K562 (cell line): ENCODE results near the gene PDE11A. TPM values are rescaled to one million over a fixed set of nuclear protein-coding genes. Genes with fewer than 3 reads are reported as not detected.

Experiments used
- ATAC-seq: fragments of 200-7000 bp; cut with Tn5 transposase; 3 replicates; pipeline ENCODE4 v1.9.1; 2020; ENCODE audit warnings: moderate library complexity
- BruUV-seq: library from RNA; stranded (reverse); fragments of 400-500 nt; replicated peaks from 2 replicates; lab custom pipeline; 2021; lab: Mats Ljungman, UMichigan
- CTCF ChIA-PET: fragments of 300-600 bp; formaldehyde crosslinking; extraction: SDS; loops from one replicate; lab custom pipeline; 2021; ENCODE audit warnings: low intra/inter-chr PET ratio; lab: Yijun Ruan, JAX
- POLR2A ChIA-PET: fragments of 300-600, 350-650 bp; sonication (Branson Sonifier 250); formaldehyde crosslinking; extraction: SDS; loops from one replicate; lab custom pipeline; 2021; ENCODE audit warnings: antibody characterized with exemption, inconsistent platforms; lab: Yijun Ruan, JAX
- DNase-seq, 4 experiments: peaks; one replicate each; pipeline versions ENCODE4 v3.0.0 to v3.0.0-alpha.2; 2011 to 2018; ENCODE audit warnings: low spot score in 3 of 4, mixed read lengths in 3 of 4; ENCODE audit errors: extremely low read depth in 1 of 4
- FAIRE-seq: peaks from 2 replicates; lab custom pipeline; 2011; peaks lifted over from hg19 to GRCh38; lab: Jason Lieb, UNC
- H2AFZ ChIP-seq: 2 replicates; pipeline ENCODE4 v1.6.0; 2011; ENCODE audit warnings: low read depth, low read length, control low read depth, inconsistent platforms
- H3K27ac ChIP-seq: fragments of 200-600 bp; 3 replicates; pipeline ENCODE4 v1.8.0; 2011; ENCODE audit warnings: low read depth, mild to moderate bottlenecking, control low read depth, inconsistent platforms, low read length, moderate library complexity, mixed read lengths; ENCODE audit errors: extremely low read depth
- H3K27me3 ChIP-seq, 2 experiments: fragments of 300-600 bp in 1 of 2; 2 replicates in 1 of 2; 3 replicates in 1 of 2; pipeline versions ENCODE4 v1.6.0 to v1.8.0; 2011; ENCODE audit warnings: inconsistent platforms in 2 of 2, low read length in 2 of 2, mild to moderate bottlenecking in 1 of 2, mixed read lengths in 1 of 2, moderate library complexity in 1 of 2; ENCODE audit not compliant: control insufficient read depth in 2 of 2, insufficient read depth in 2 of 2
- H3K36me3 ChIP-seq: fragments of 300-600 bp; 3 replicates; pipeline ENCODE4 v1.8.0; 2011; ENCODE audit warnings: mild to moderate bottlenecking, low read length, inconsistent platforms; ENCODE audit not compliant: control insufficient read depth, insufficient read depth
- H3K4me1 ChIP-seq, 2 experiments: fragments of 200-600 bp in 1 of 2; replicated peaks in 1 of 2; 2 replicates in 1 of 2; 3 replicates in 1 of 2; pipeline versions ENCODE4 v1.5.1 to v1.8.0; 2011; ENCODE audit warnings: inconsistent platforms in 2 of 2, low read length in 2 of 2, mild to moderate bottlenecking in 1 of 2, mixed read lengths in 1 of 2, moderate library complexity in 1 of 2; ENCODE audit not compliant: control insufficient read depth in 2 of 2, insufficient read depth in 2 of 2
- H3K4me2 ChIP-seq: 2 replicates; pipeline ENCODE4 v1.6.1; 2011; ENCODE audit warnings: low read length, control low read depth, inconsistent platforms, mixed read lengths; ENCODE audit not compliant: insufficient read depth
- H3K4me3 ChIP-seq: fragments of 200-600 bp; sonication (generic), shearing (Covaris generic); 2 replicates; pipeline ENCODE4 v1.5.1; 2016; ENCODE audit warnings: control low read depth, inconsistent platforms
- H3K79me2 ChIP-seq: fragments of 200-600 bp; 3 replicates; pipeline ENCODE4 v1.8.0; 2011; ENCODE audit warnings: low read length, inconsistent platforms; ENCODE audit not compliant: control insufficient read depth, insufficient read depth
- H3K9ac ChIP-seq, 2 experiments: 2 replicates each; pipeline versions ENCODE4 v1.6.0 to v1.6.1; 2011; ENCODE audit warnings: low read depth in 2 of 2, low read length in 2 of 2, control low read depth in 1 of 2, inconsistent platforms in 1 of 2, mild to moderate bottlenecking in 1 of 2, mixed read lengths in 1 of 2; ENCODE audit not compliant: insufficient read depth in 1 of 2
- H3K9me1 ChIP-seq: one replicate; pipeline ENCODE4 v1.6.0; 2011; ENCODE audit warnings: inconsistent platforms, mild to moderate bottlenecking, low read length, moderate library complexity; ENCODE audit not compliant: control insufficient read depth, insufficient read depth
- H3K9me3 ChIP-seq: replicated peaks from 2 replicates; pipeline ENCODE4 v1.5.1; 2011; ENCODE audit warnings: low read depth, low read length, inconsistent platforms; ENCODE audit not compliant: control insufficient read depth, insufficient read depth
- H4K20me1 ChIP-seq: replicated peaks from 2 replicates; pipeline ENCODE4 v1.6.1; 2011; ENCODE audit warnings: low read length, inconsistent platforms, mixed read lengths; ENCODE audit not compliant: control insufficient read depth, insufficient read depth
- CBX5 ChIP-seq: IDR thresholded peaks from 2 replicates; pipeline ENCODE4 v1.6.1; 2014; ENCODE audit warnings: low read depth, borderline replicate concordance
- CBX8 ChIP-seq: fragments of 200-600 bp; sonication (generic); IDR thresholded peaks from 2 replicates; pipeline ENCODE4 v1.6.1; 2012; ENCODE audit warnings: borderline replicate concordance, mixed run types, low read depth, mild to moderate bottlenecking, moderate library complexity, mixed read lengths, low read length, control low read depth, inconsistent platforms; ENCODE audit not compliant: poor library complexity, severe bottlenecking; ENCODE audit errors: extremely low read depth
- EP400 ChIP-seq: fragments of 450-650 bp; IDR thresholded peaks from 2 replicates; pipeline ENCODE4 v1.6.1; 2017; ENCODE audit warnings: antibody characterized with exemption, mild to moderate bottlenecking, moderate library complexity
- FOXA1 ChIP-seq: fragments of 450-650 bp; IDR thresholded peaks from 2 replicates; pipeline ENCODE4 v1.6.1; 2016; ENCODE audit warnings: mild to moderate bottlenecking, borderline replicate concordance
- GABPA ChIP-seq: fragments of 200-800 bp; sonication (Bioruptor generic); conservative IDR thresholded peaks from 2 replicates; pipeline ENCODE4 v1.6.1; 2016; ENCODE audit warnings: low read depth, missing genetic modification characterization, missing compliant biosample characterization
- HDAC3 ChIP-seq: fragments of 450-650 bp; IDR thresholded peaks from 2 replicates; pipeline ENCODE4 v1.6.1; 2018; ENCODE audit warnings: borderline replicate concordance, mild to moderate bottlenecking, moderate library complexity; ENCODE audit not compliant: partially characterized antibody
- HNRNPH1 ChIP-seq: fragments of 200-400 bp; formaldehyde crosslinking; optimal IDR thresholded peaks from 2 replicates; pipeline ENCODE3; 2017; ENCODE audit warnings: low read depth, mild to moderate bottlenecking, low read length, moderate library complexity
- HNRNPK ChIP-seq: fragments of 200-400 bp; formaldehyde crosslinking; IDR thresholded peaks from one replicate; pipeline ENCODE4 v1.6.1; 2018; ENCODE audit warnings: mild to moderate bottlenecking, low read depth, low read length; ENCODE audit not compliant: poor library complexity, severe bottlenecking
- MTA3 ChIP-seq: fragments of 450-650 bp; formaldehyde crosslinking; IDR thresholded peaks from 2 replicates; pipeline ENCODE4 v1.6.1; 2017; ENCODE audit warnings: mild to moderate bottlenecking, borderline replicate concordance
- RNF2 ChIP-seq: sonication (generic); IDR thresholded peaks from 2 replicates; pipeline ENCODE4 v1.6.1; 2016
- SAP30 ChIP-seq: fragments of 200-600 bp; sonication (generic); IDR thresholded peaks from 2 replicates; pipeline ENCODE4 v1.6.1; 2012; ENCODE audit warnings: borderline replicate concordance, low read depth, mild to moderate bottlenecking, moderate library complexity, low read length, control low read depth, inconsistent platforms; ENCODE audit not compliant: insufficient read depth, poor library complexity, severe bottlenecking
- THRAP3 ChIP-seq: fragments of 450-650 bp; IDR thresholded peaks from 2 replicates; pipeline ENCODE4 v1.6.1; 2016; ENCODE audit warnings: mild to moderate bottlenecking, inconsistent platforms, borderline replicate concordance
- THRB ChIP-seq: fragments of 450-650 bp; formaldehyde crosslinking; conservative IDR thresholded peaks from 2 replicates; pipeline ENCODE4 v1.4.0; 2022; ENCODE audit warnings: mild to moderate bottlenecking, missing genetic modification characterization
- U2AF1 ChIP-seq: fragments of 200-400 bp; formaldehyde crosslinking; optimal IDR thresholded peaks from 2 replicates; pipeline ENCODE3; 2017; ENCODE audit warnings: mild to moderate bottlenecking, low read depth, low read length, moderate library complexity
- USF2 ChIP-seq: sonication (generic); formaldehyde crosslinking; IDR thresholded peaks from 2 replicates; pipeline ENCODE4 v1.5.0; 2020; ENCODE audit warnings: missing genetic modification reagents
- ZBED1 ChIP-seq: IDR thresholded peaks from 2 replicates; pipeline ENCODE4 v1.6.1; 2014
- ZBTB1 ChIP-seq: sonication (generic); formaldehyde crosslinking; IDR thresholded peaks from 2 replicates; pipeline ENCODE4 v1.8.1; 2023; ENCODE audit warnings: missing genetic modification reagents, low read depth, mild to moderate bottlenecking, borderline replicate concordance
- ZNF212 ChIP-seq: fragments of 450-650 bp; formaldehyde crosslinking; IDR thresholded peaks from 2 replicates; pipeline ENCODE4 v1.4.0; 2020; ENCODE audit warnings: mild to moderate bottlenecking
- ZNF395 ChIP-seq: fragments of 200-800 bp; sonication (Bioruptor generic); IDR thresholded peaks from 2 replicates; pipeline ENCODE4 v1.6.1; 2017; ENCODE audit warnings: missing genetic modification characterization, missing compliant biosample characterization
- ZNF766 ChIP-seq: fragments of 200-800 bp; sonication (Bioruptor generic); conservative IDR thresholded peaks from 2 replicates; pipeline ENCODE4 v1.6.1; 2016; ENCODE audit warnings: missing genetic modification characterization, missing compliant biosample characterization
- WGBS: fragments of 100-300 bp; shearing (Covaris generic); methylation state at CpG from one replicate; pipeline ENCODE4 v1.1.6; 2016; ENCODE audit warnings: low coverage, mixed read lengths; ENCODE audit not compliant: insufficient coverage; ENCODE audit errors: missing lambda C conversion rate; 5-methylcytosine and 5-hydroxymethylcytosine counted together
- in situ Hi-C: fragments of 300-500 bp; cut with MboI; formaldehyde crosslinking; loops from 4 replicates; pipeline ENCODE4 v1.15.0; 2018; ENCODE audit warnings: inconsistent platforms, mixed read lengths
- intact Hi-C: fragments of 100-400 bp; cut with micrococcal nuclease; formaldehyde crosslinking; loops from 2 replicates; pipeline ENCODE4 v1.14.2; 2022
- polyA plus RNA-seq, 8 experiments: library from polyadenylated mRNA; depleted of rRNA in 4 of 8; stranded (reverse) in 5 of 8; unstranded in 3 of 8; fragments of >200 nt; fragmentation: Nextera tagmentation in 2 of 8; fragmentation: Illumina TruSeq in 1 of 8; extraction: Ambion mirVana in 2 of 8; extraction: Trizol in 1 of 8; gene quantifications; 2 replicates each; pipeline versions ENCODE4 v1.2.1 to v1.2.3, GENCODE V29; 2011 to 2014; ENCODE audit warnings: inconsistent platforms in 1 of 8, missing spikeins in 1 of 8
- total RNA-seq, 7 experiments: library from RNA; depleted of rRNA in 6 of 7; stranded (reverse); fragments of >200 nt in 6 of 7; fragmentation: Illumina TruSeq in 2 of 7; extraction: Trizol in 2 of 7; gene quantifications; 2 replicates each; pipeline versions ENCODE4 v1.2.1 to v1.2.3, GENCODE V29; 2011 to 2021; ENCODE audit warnings: low replicate concordance in 1 of 7

PDE11A gene
- total and polyA plus RNA-seq, 9 of the 15 experiments (the other 6 are each of a cell fraction or from before 2014, with no cell fraction given): 3.2 to 22.1 (median 5.7) TPM

GRCh38 chr2:177692783-177693269 lies 379.8 kb downstream of the PDE11A start:
- WGBS: 65% methylated on average over 4 of the region's 4 CpGs
- ChIA-PET CTCF (no interaction called here), POLR2A (interaction anchor here (0.6 to 1.4 kb wide), 4 partner anchors 8 to 436 kb away, joined by 3 to 7 read pairs (median 4); no protein-coding TSS in a partner anchor)
- Histone ChIP-seq H3K4me3 (no peak overlapping the region), H3K27me3 (no peaks in the 10 kb centered on the region), H3K27ac (no peak overlapping the region), H3K4me2 (no peak overlapping the region), H3K79me2 (no peaks in the 10 kb centered on the region), H3K9me1 (no peaks in the 10 kb centered on the region), H2AFZ (no peak overlapping the region), H4K20me1 (no peaks in the 10 kb centered on the region), H3K36me3 (no peaks in the 10 kb centered on the region), H3K4me1 (peaks cover 7 to 27% of the 10 kb centered on the region in 2 experiments; a peak in 4 of 5 replicates), H3K9me3 (no peaks in the 10 kb centered on the region), H3K9ac (no peak overlapping the region)
- DNase-seq: peak in 1 of 4 experiments; percentile 46
- FAIRE-seq: no peak
- intact Hi-C loops: loop anchor here (5.0 kb wide), 1 partner anchor 56 kb away; no protein-coding TSS in a partner anchor
- peak; percentile 75 for ATAC-seq
- no TSS peak for BruUV-seq
- in situ Hi-C loops: no loop called here
- TF ChIP-seq ZNF766 (CRISPR knock-in tag) (peak; percentile 64), FOXA1 (no peak), THRAP3 (no peak), USF2 (CRISPR knock-in tag) (no peak), ZBTB1 (no peak), HNRNPH1 (no peak), CBX5 (no peak), CBX8 (no peak), ZNF212 (CRISPR knock-in tag) (no peak), ZBED1 (no peak), ZNF395 (no peak), EP400 (no peak), SAP30 (no peak), GABPA (tag) (no peak), U2AF1 (no peak), HNRNPK (no peak), RNF2 (no peak), MTA3 (0 out of 2 replicates have a peak, but pooled peaks have one; percentile 31), THRB (CRISPR knock-in tag) (no peak), HDAC3 (no peak)
